SH-SY5Y (cell line): ENCODE data around the gene ACOXL.

Experiments
- GATA2 ChIP-seq: IDR thresholded peaks from 2 replicates; pipeline ENCODE4 v1.6.1; 2011; ENCODE audit warnings: mild to moderate bottlenecking, low read depth, low read length
- GATA3 ChIP-seq: IDR thresholded peaks from 2 replicates; pipeline ENCODE4 v1.6.1; 2011; ENCODE audit warnings: low read depth, mild to moderate bottlenecking, low read length, moderate library complexity

DNA sequence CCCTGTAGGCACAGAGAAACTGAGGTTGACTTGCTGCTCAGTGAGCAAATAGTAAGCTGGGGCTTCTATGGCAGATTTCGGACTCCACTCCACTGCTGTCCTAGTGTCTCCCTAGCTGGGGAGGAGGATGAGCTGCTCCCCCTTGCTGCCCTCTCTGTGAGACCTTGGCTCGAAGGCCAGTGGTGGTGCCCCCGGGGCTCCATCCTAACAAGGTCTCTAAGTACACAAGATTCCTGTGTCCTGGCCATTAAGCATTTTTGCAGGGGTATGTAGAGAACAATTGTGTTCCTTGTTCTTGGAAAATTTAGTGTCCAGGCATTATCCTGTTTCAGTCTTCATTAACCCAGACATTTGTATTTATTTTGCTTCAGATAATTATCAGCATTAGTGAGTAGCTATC lies 367.0 kb downstream of the ACOXL start:
- TF ChIP-seq GATA3 = no peak
- no peak for TF ChIP-seq GATA2
